Endothelial cell of umbilical vein (primary cell): ENCODE data around the gene FILIP1L. TPM values are rescaled to one million over a fixed set of nuclear protein-coding genes. Genes with fewer than 3 reads are reported as not detected.

Experiments used
- BruUV-seq: library from RNA; stranded (reverse); fragments of 400-500 nt; replicated peaks from 2 replicates; lab custom pipeline; 2021; lab: Mats Ljungman, UMichigan
- CTCF ChIA-PET: fragments of 300-600, 350-600 bp; sonication (Branson Sonifier 250); formaldehyde crosslinking; loops from one replicate; lab custom pipeline; 2021; ENCODE audit warnings: antibody characterized with exemption, inconsistent platforms; lab: Charles Lee
- POLR2A ChIA-PET: fragments of 300-600, 350-600 bp; sonication (Branson Sonifier 250); formaldehyde crosslinking; loops from one replicate; lab custom pipeline; 2021; ENCODE audit warnings: antibody characterized with exemption, inconsistent platforms; lab: Charles Lee
- DNase-seq: peaks from one replicate; pipeline ENCODE4 v3.0.0-alpha.2; 2011; ENCODE audit warnings: low read depth, low spot score
- FAIRE-seq: peaks from 2 replicates; lab custom pipeline; 2011; peaks lifted over from hg19 to GRCh38; lab: Jason Lieb, UNC
- H2AFZ ChIP-seq: 2 replicates; pipeline ENCODE4 v1.6.0; 2012; ENCODE audit warnings: low read depth, low read length, control low read depth, inconsistent platforms
- H3K27ac ChIP-seq: 2 replicates; pipeline ENCODE4 v1.5.1; 2011; ENCODE audit warnings: low read depth, mild to moderate bottlenecking, control low read depth, low read length, moderate library complexity; ENCODE audit not compliant: insufficient read depth
- H3K27me3 ChIP-seq, 2 experiments: 2 replicates each; pipeline versions ENCODE4 v1.6.0 to v1.6.1; 2011; ENCODE audit warnings: low read length in 2 of 2, mixed read lengths in 1 of 2; ENCODE audit not compliant: control insufficient read depth in 2 of 2, insufficient read depth in 2 of 2
- H3K36me3 ChIP-seq, 2 experiments: 2 replicates in 1 of 2; 3 replicates in 1 of 2; pipeline ENCODE4 v1.5.1; 2011; ENCODE audit warnings: low read length in 2 of 2, mild to moderate bottlenecking in 1 of 2, moderate library complexity in 1 of 2; ENCODE audit not compliant: control insufficient read depth in 2 of 2, insufficient read depth in 2 of 2; ENCODE audit errors: extremely low read depth in 1 of 2
- H3K4me1 ChIP-seq: 3 replicates; pipeline ENCODE4 v1.5.1; 2011; ENCODE audit warnings: mild to moderate bottlenecking, low read length; ENCODE audit not compliant: control insufficient read depth, insufficient read depth; ENCODE audit errors: extremely low read depth
- H3K4me2 ChIP-seq: 2 replicates; pipeline ENCODE4 v1.6.1; 2011; ENCODE audit warnings: low read length, control low read depth, mixed read lengths; ENCODE audit not compliant: insufficient read depth
- H3K4me3 ChIP-seq, 3 experiments: fragments of 200-600 bp in 1 of 3; sonication (generic), shearing (Covaris generic) in 1 of 3; replicated peaks in 1 of 3; 2 replicates each; pipeline ENCODE4 v1.5.1; 2011 to 2016; ENCODE audit warnings: control low read depth in 3 of 3, low read length in 3 of 3, mild to moderate bottlenecking in 2 of 3, inconsistent platforms in 1 of 3, low read depth in 1 of 3, moderate library complexity in 1 of 3; ENCODE audit not compliant: insufficient read depth in 1 of 3
- H3K79me2 ChIP-seq: 2 replicates; pipeline ENCODE4 v1.6.0; 2012; ENCODE audit warnings: low read length, inconsistent platforms; ENCODE audit not compliant: control insufficient read depth, insufficient read depth
- H3K9ac ChIP-seq: replicated peaks from 2 replicates; pipeline ENCODE3; 2011; ENCODE audit warnings: low read length, control low read depth; ENCODE audit not compliant: insufficient read depth; ENCODE audit errors: extremely low read depth
- H3K9me1 ChIP-seq: replicated peaks from 3 replicates; pipeline ENCODE4 v1.6.0; 2011; ENCODE audit warnings: mild to moderate bottlenecking, low read length; ENCODE audit not compliant: control insufficient read depth, insufficient read depth; ENCODE audit errors: extremely low read depth
- H3K9me3 ChIP-seq: replicated peaks from 2 replicates; pipeline ENCODE4 v1.5.1; 2012; ENCODE audit warnings: low read length, inconsistent platforms; ENCODE audit not compliant: control insufficient read depth, insufficient read depth
- H4K20me1 ChIP-seq: replicated peaks from 2 replicates; pipeline ENCODE3; 2011; ENCODE audit warnings: mild to moderate bottlenecking, low read length; ENCODE audit not compliant: control insufficient read depth, insufficient read depth; ENCODE audit errors: extremely low read depth
- CTCF ChIP-seq, 2 donors: IDR thresholded peaks; 1 replicate in 1 of 2; 2 replicates in 1 of 2; pipeline ENCODE4 v1.5.1; 2011; ENCODE audit warnings: low read length in 2 of 2, mild to moderate bottlenecking in 2 of 2, moderate library complexity in 2 of 2, control low read depth in 1 of 2, inconsistent platforms in 1 of 2, low read depth in 1 of 2; ENCODE audit not compliant: insufficient read depth in 1 of 2; ENCODE audit errors: extremely low read depth in 1 of 2
- GATA2 ChIP-seq: IDR thresholded peaks from 2 replicates; pipeline ENCODE4 v1.7.0; 2011; ENCODE audit warnings: low read depth, mild to moderate bottlenecking, moderate library complexity, mixed read lengths, low read length; ENCODE audit not compliant: insufficient read length, insufficient read depth
- POLR2A ChIP-seq: IDR thresholded peaks from 2 replicates; pipeline ENCODE4 v1.6.1; 2012; ENCODE audit warnings: low read depth, mild to moderate bottlenecking, control low read depth, low read length
- dilution Hi-C: fragments of 300-500 bp; cut with MboI; formaldehyde crosslinking; loops from one replicate; pipeline ENCODE4 v1.15.0; 2019; ENCODE audit warnings: low sequenced_read_pairs; ENCODE audit not compliant: extremely low pct_ligation_motif_present
- intact Hi-C: fragments of 100-400 bp; cut with micrococcal nuclease; formaldehyde crosslinking; loops from one replicate; pipeline ENCODE4 v1.10.0; 2022
- polyA plus RNA-seq, 4 experiments: library from polyadenylated mRNA; depleted of rRNA in 3 of 4; stranded (reverse) in 3 of 4; unstranded in 1 of 4; fragments of >200 nt; gene quantifications; 2 replicates each; pipeline versions ENCODE4 v1.2.1 to v1.2.3, GENCODE V29; 2011 to 2012; ENCODE audit warnings: missing spikeins in 1 of 4
- total RNA-seq: library from RNA; stranded (reverse); gene quantifications from 2 replicates; pipeline ENCODE4 v1.2.3, GENCODE V29; 2021

The FILIP1L gene
- total and polyA plus RNA-seq, 2 donors (not counting 3 experiments of a cell fraction or from before 2014, with no cell fraction given), result 26.0 to 29.9 TPM

- Histone ChIP-seq H3K27me3 (no peaks in the 10 kb centered on the region), H3K4me2 (no peak overlapping the region), H3K9ac (no peak overlapping the region), H4K20me1 (no peaks in the 10 kb centered on the region), H3K9me1 (no peaks in the 10 kb centered on the region), H3K27ac (no peak overlapping the region), H3K79me2 (no peaks in the 10 kb centered on the region), H3K4me1 (peaks cover 5% of the 10 kb centered on the region), H3K4me3 (no peak overlapping the region), H2AFZ (peak overlapping the region; percentile 47), H3K9me3 (no peaks in the 10 kb centered on the region), H3K36me3 (no peaks in the 10 kb centered on the region)
- CTCF ChIA-PET, result interaction anchor here (0.7 to 2.8 kb wide), 13 partner anchors 11 to 246 kb away, joined by 3 to 16 read pairs (median 5); no protein-coding TSS in a partner anchor
- dilution Hi-C loops, result no loop called here
- BruUV-seq, result no TSS peak
- intact Hi-C loops, result loop anchor here (5.0 kb wide), 1 partner anchor 67 kb away; no protein-coding TSS in a partner anchor
- no peak for FAIRE-seq
- DNase-seq, result no peak
- TF ChIP-seq CTCF (IDR thresholded peaks at IDR 0.05; ENCODE audit: extremely low read depth in 1 of 2, insufficient read depth in 1 of 2, low read depth in 1 of 2, low read length in 2 of 2) (peak; percentile 11 to 55), GATA2 (peak; percentile 18), POLR2A (no peak)
- POLR2A ChIA-PET, result no interaction called here
Measured at GRCh38 chr3:100089812-100090668, 24.3 kb downstream of the FILIP1L start.
